ENCODE results near the gene CHPF2.

Gene CHPF2

DNA sequence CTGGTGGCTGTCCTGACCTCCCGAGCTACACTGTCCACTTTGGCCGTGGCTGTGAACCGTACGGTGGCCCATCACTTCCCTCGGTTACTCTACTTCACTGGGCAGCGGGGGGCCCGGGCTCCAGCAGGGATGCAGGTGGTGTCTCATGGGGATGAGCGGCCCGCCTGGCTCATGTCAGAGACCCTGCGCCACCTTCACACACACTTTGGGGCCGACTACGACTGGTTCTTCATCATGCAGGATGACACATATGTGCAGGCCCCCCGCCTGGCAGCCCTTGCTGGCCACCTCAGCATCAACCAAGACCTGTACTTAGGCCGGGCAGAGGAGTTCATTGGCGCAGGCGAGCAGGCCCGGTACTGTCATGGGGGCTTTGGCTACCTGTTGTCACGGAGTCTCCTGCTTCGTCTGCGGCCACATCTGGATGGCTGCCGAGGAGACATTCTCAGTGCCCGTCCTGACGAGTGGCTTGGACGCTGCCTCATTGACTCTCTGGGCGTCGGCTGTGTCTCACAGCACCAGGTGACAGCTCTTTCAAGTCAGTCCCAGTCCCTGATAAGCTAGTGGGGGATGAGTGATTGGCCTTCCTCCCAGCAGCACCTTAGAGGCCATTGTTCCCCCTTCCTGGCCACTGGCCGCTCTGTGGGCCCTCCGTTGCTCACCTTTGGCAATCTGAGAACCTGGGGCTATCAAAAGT, 3.0 kb downstream of the CHPF2 start:
- no peak for DNase-seq (ENCODE audit: low spot score)

GRCh38 chr7:151236406-151236805, 4.1 kb downstream of the CHPF2 start:
- no peak for DNase-seq (ENCODE audit: low spot score)

DNA sequence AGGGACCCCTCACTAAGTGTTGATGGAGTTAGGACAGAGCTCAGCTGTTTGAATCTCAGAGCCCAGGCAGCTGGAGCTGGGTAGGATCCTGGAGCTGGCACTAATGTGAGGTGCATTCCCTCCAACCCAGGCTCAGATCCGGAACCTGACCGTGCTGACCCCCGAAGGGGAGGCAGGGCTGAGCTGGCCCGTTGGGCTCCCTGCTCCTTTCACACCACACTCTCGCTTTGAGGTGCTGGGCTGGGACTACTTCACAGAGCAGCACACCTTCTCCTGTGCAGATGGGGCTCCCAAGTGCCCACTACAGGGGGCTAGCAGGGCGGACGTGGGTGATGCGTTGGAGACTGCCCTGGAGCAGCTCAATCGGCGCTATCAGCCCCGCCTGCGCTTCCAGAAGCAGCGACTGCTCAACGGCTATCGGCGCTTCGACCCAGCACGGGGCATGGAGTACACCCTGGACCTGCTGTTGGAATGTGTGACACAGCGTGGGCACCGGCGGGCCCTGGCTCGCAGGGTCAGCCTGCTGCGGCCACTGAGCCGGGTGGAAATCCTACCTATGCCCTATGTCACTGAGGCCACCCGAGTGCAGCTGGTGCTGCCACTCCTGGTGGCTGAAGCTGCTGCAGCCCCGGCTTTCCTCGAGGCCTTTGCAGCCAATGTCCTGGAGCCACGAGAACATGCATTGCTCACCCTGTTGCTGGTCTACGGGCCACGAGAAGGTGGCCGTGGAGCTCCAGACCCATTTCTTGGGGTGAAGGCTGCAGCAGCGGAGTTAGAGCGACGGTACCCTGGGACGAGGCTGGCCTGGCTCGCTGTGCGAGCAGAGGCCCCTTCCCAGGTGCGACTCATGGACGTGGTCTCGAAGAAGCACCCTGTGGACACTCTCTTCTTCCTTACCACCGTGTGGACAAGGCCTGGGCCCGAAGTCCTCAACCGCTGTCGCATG, 5.2 kb downstream of the CHPF2 start:
- no peak for DNase-seq (ENCODE audit: low spot score)

DNA sequence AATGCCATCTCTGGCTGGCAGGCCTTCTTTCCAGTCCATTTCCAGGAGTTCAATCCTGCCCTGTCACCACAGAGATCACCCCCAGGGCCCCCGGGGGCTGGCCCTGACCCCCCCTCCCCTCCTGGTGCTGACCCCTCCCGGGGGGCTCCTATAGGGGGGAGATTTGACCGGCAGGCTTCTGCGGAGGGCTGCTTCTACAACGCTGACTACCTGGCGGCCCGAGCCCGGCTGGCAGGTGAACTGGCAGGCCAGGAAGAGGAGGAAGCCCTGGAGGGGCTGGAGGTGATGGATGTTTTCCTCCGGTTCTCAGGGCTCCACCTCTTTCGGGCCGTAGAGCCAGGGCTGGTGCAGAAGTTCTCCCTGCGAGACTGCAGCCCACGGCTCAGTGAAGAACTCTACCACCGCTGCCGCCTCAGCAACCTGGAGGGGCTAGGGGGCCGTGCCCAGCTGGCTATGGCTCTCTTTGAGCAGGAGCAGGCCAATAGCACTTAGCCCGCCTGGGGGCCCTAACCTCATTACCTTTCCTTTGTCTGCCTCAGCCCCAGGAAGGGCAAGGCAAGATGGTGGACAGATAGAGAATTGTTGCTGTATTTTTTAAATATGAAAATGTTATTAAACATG, 6.0 kb downstream of the CHPF2 start:
- DNase-seq (ENCODE audit: low spot score): no peak

GRCh38 chr7:151238924-151239836, 6.9 kb downstream of the CHPF2 start:
- DNase-seq (ENCODE audit: low spot score): no peak

DNA sequence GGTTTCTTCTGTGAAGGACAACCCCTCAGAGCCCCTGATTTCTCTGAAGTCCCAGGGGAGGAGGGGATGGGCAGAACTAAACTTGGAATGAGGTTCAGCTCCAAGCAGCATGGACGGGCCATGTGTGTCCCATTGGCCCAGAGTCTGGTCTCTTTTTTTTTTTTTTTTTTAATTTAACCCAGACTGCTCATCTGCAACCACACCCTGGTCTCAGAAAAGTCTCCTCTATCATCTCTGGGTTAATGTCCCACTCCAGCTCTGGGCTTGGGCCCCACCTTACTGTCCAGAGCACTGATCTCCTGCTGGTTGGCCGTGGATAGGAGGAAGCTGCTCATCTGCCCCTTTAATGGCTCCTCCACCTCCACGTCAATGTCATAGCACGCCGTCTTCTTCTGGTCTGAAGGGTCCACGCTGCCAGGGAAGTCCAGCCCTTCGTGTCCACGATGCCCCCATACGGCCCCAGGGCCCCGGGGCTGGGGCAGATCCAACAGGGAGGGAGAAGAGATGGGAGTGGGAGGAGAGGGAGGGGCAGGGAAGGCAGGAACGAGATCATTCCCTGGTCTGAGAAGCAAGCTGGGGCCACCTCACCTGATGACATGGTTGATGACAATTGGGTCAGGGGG, 7.7 kb downstream of the CHPF2 start:
- DNase-seq (ENCODE audit: low spot score): no peak

- DNase-seq (ENCODE audit: low spot score): no peak
Observed at GRCh38 chr7:151240536-151240935, 8.3 kb downstream of the CHPF2 start.

DNA sequence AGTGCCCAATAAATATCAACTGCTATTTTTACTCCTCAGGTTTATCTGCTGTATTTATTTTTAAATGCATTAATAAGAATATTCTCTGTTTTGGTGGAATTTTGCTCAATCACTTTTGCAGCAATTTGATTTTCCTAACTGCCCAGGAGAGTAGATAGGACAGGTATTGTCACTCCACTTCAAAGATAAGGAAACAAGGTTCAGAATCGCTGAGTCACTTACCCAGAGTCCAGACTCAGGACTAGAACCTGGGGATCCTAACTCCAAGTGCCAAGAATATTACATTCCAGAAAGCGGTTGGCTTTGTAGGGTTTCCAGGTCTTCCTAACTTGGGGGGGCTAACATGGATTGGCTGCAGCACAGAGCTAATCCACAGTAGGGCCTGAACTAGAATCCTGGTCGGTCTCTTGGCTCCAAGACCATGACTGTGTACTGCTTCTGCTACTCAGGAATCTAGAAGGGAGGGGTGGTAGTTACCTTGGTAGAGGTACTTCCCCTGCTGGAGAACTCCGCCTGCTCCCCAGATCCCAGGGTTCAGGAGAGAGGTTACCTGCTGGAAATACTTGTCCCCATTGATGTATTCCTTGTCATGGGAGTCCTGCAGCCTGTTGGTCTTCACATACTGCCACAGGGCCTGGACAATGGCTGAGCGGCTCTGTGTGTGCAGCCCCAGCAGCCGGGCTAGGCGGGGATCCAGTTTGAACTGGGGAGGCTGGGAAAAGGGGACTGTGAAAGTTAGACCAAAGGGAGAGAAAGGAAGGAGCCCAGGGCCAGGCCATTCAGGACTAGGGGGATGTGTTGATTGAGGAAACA, 8.9 kb downstream of the CHPF2 start:
- no peak for DNase-seq (ENCODE audit: low spot score)

- DNase-seq (ENCODE audit: low spot score): no peak
Observed at GRCh38 chr7:151241755-151242096, 9.4 kb downstream of the CHPF2 start.

DNA sequence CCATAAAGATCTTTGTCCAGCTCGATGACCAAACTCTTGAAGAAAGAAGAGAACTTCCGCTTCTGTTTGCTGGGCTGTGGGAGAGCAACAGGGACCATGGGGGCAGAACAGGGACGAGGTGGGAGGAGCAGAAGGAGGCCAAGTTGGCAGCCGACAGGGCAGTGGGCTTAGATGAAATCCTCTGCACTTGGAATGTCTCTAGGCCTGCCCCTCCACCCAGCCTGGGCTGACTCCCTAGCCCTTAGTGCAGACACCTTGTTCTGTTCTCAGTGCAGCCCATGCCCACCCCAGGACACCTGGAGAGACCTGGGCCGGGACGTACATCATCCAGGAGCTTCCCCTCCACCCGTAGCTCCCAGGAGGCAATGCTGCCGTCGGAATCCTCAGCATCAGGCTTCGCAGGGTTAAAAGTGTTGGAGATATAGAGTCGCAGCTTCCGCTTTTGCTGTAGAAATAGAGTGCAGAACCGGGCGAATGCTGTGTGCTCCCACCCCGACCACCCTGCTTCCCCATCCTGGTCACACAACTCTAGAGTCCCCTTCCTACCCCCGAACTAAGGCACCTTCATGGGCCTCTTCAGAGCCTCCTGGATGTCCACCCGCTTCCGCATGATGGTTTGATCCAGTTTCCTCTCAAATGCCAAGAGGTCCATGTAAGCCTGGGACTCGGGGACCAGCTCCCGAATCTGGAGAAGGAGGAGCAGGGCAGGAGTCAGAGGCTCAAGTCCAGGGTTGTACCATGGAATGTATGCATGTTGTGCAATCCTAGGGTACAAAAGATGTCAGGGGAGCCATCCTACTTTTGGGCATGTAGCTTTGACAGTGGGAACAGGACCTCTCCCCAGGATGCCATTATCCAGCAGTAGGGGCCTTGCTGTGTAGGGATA, 10.1 kb downstream of the CHPF2 start:
- DNase-seq (ENCODE audit: low spot score): no peak

DNA sequence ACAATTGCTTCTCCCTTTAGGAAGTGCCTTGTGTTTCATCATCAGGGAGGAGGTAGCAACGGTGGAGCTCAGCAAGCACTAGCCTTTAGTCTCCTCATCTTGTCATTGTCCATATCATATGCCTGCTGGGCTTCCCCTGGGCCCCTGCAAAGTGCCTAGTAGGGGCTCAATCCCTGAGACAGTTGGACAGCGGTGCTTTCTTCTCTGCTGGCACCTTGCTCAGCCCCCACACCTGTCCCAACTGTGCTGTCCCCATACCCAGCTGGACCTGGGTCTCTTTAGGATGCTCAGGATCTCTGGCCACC, 10.7 kb downstream of the CHPF2 start:
- no peak for DNase-seq (ENCODE audit: low spot score)

DNA sequence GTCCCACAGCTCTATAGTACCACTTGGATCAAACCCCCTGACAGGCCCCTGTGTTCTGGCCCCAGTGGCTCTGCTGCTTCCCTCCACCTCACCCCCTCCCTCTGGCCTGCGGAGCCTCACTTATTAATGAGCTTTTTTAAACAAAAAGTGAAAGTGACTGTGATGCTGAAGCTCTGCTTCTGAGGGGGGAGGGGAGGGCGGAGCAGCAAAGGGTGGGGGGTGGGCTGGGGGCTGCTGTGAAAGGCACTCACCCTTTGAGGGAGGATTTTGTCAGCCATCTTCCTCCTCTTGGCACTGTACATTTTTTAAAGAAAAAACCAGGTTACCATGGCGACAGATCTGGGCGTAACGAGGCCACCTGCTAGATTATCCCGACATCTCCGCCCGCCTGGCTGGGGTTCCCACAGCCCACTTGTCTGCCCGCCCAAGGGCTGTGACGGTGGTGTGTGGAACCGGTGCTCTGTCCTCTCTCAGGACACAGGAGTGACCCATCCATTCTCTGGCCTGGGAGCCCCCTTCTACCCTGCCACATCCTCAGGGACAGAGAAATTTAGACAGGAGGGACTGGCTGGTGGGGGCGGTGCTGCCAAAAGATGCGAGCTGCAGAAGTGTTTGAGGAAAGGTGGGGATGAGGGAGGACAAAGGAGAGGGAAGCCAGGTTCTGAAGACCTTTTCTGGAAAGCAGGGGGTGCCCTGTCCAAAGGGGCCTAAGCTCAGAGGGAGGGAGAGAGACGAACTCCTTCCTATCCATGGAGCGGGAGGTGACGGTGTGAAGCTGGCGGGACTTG, 11.3 kb downstream of the CHPF2 start:
- no peak for DNase-seq (ENCODE audit: low spot score)

GRCh38 chr7:151244196-151244840, 12.0 kb downstream of the CHPF2 start:
- no peak for DNase-seq (ENCODE audit: low spot score)

- DNase-seq (ENCODE audit: low spot score): no peak
Observed at GRCh38 chr7:151244841-151245346, 12.6 kb downstream of the CHPF2 start.

DNA sequence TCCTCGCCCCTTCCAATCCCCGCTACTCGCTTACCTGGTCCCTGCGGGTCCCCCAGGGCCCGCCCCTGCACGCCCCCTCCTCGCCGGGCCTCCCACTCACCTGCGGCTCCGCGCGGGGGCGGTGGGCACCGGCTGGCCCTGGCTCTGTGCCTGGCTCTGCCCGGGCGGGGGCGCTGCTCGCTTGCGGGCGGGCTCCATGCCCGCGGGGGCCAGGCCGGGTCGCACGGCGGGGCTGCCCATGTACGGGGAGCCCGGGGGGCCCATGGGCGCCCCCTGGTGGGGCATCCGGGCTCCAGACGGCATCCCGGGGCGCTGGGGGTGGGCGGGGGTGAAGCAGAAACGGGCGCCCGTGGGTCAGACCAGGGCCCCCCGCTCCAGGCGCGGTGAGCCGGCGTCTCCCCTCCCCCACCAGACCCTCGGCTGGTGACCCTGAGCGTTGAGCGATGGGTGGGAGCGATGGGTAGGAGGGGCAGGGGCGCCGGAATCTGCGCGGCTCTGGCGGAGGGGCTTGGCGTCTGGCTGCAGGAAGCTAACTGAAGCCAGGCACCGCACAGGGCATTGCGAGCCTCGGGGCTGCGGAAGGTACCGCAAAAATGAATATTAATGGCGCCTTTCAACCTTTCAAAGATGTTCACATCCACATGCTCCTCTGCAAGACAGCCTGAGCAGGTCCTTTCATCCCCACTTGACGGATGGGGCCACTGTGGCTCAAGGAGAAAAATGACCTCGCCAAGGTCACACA, 13.2 kb downstream of the CHPF2 start:
- no peak for DNase-seq (ENCODE audit: low spot score)

- DNase-seq (ENCODE audit: low spot score): no peak
Observed at GRCh38 chr7:151246102-151246850, 14.0 kb downstream of the CHPF2 start.
